Neural progenitor cell (in vitro differentiated cells): ENCODE data around the gene NFASC.

Source experiments
- EZH2 ChIP-seq: fragments of 200-600 bp; sonication (generic); IDR thresholded peaks from 2 replicates; pipeline ENCODE4 v1.6.1; 2017; ENCODE audit warnings: antibody characterized with exemption, mild to moderate bottlenecking, moderate library complexity
- TF ChIP-seq, protein P1 (sequence below): fragments of 200-600 bp; sonication (generic); IDR thresholded peaks from 2 replicates; pipeline ENCODE4 v1.5.1; 2017; ENCODE audit warnings: antibody characterized with exemption, mild to moderate bottlenecking

GRCh38 chr1:205064741-205065316 lies 194.2 kb downstream of the NFASC start:
- TF ChIP-seq, protein P1, sequence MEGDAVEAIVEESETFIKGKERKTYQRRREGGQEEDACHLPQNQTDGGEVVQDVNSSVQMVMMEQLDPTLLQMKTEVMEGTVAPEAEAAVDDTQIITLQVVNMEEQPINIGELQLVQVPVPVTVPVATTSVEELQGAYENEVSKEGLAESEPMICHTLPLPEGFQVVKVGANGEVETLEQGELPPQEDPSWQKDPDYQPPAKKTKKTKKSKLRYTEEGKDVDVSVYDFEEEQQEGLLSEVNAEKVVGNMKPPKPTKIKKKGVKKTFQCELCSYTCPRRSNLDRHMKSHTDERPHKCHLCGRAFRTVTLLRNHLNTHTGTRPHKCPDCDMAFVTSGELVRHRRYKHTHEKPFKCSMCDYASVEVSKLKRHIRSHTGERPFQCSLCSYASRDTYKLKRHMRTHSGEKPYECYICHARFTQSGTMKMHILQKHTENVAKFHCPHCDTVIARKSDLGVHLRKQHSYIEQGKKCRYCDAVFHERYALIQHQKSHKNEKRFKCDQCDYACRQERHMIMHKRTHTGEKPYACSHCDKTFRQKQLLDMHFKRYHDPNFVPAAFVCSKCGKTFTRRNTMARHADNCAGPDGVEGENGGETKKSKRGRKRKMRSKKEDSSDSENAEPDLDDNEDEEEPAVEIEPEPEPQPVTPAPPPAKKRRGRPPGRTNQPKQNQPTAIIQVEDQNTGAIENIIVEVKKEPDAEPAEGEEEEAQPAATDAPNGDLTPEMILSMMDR, result no peak
- TF ChIP-seq EZH2, result no peak
